ENCODE measurements around the gene KCNJ4.
"Not testable (repeated sequence)": the region's sequence is repeated elsewhere in the genome, so short reads cannot be mapped to it uniquely, and the experiment has no call there.

The KCNJ4 gene

DNA sequence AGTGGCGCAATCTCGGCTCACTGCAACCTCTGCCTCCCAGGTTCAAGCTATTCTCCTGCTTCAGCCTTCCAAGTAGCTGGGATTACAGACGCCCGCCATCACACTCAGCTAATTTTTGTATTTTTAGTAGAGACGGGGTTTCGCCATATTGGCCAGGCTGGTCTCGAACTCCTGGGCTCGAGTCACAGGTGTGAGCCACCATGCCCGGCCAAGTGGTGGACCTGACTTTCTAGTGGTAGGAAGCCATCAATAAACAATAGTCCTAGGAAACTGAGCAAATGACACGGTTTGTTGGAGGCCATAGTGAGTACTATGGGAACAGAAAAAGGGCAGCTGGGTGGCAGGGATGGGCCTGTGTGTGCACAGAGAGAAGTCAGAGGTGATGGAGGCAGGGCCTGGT lies 15.2 kb upstream of the KCNJ4 start:
- DNase-seq (ENCODE audit: low read depth): not testable (repeated sequence)

DNA sequence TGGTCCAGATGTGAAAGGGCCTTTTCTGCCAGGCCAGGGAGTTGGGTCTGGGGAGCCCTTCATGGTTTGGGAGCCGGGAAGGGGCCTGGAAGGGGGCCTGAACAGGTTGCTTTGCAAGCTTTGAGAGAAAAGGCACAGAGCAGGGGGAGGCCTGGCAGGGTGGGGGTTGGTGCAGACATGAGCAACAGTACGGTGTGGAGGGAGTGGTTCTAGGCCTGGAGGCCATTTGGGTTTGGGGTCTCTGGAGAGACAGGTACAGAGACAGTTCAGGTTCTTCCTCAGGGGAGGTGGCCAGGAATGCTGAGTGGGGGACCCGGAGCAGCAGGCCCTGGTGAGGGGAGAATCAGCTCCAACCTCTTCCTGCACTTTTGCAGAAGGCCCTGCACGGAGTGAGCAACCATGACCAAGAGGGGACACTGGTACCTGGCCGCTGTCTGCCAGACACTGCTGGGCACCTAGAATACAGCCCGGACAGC lies 14.3 kb upstream of the KCNJ4 start:
- no peak for DNase-seq (ENCODE audit: low read depth)

DNA sequence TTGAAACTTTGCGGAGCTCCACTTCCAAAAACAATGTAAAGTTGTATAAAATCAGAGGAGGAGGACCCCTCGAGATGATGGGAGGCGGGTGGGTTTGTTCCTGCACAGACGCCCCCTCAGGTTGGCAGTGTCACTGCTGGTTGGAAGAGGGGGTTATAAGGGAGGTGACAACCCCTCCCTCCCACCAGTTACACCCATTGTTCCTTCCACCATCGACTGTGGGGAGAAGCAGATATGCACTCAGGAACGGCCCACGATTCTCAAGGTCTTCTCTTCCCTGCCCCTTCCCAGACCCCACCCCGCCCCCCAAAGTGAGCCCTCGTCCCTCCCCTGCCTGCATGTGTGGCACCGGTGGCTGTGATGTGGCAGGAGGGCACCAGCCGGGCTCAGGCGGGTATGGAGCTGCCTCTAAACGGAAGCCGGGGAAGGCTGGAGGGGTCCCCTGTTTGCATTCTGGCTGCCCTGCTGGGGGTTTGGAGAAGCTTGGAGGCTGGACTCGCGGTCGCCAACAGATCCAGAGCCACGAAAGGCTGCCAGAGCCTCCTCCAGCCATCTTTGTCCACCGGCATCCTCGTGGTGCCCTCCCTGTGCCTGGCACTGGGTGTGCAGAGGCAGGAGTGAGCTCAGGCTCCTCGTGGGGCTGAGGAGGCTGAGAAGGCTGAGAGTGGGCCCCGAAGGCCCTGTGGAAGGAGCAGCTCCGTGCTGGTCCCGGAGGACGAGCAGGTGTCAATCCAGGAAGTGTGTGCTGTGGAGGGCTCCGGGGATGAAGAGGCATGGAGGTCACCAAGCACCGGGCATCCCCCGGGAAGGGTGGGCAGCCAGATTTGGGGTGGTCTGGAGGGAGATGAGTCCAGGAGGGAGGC lies 13.7 kb upstream of the KCNJ4 start:
- DNase-seq (ENCODE audit: low read depth): no peak

GRCh38 chr22:38467904-38468442 lies 13.0 kb upstream of the KCNJ4 start, which contains the start of gene KDELR3:
KDELR3 (plus strand) TSS chr22:38468096; CDS start chr22:38468234, 138 bp downstream.
- peak; percentile 11 for DNase-seq (ENCODE audit: low read depth)

- DNase-seq (ENCODE audit: low read depth): no peak
Observed at GRCh38 chr22:38467438-38467903, 12.5 kb upstream of the KCNJ4 start.

DNA sequence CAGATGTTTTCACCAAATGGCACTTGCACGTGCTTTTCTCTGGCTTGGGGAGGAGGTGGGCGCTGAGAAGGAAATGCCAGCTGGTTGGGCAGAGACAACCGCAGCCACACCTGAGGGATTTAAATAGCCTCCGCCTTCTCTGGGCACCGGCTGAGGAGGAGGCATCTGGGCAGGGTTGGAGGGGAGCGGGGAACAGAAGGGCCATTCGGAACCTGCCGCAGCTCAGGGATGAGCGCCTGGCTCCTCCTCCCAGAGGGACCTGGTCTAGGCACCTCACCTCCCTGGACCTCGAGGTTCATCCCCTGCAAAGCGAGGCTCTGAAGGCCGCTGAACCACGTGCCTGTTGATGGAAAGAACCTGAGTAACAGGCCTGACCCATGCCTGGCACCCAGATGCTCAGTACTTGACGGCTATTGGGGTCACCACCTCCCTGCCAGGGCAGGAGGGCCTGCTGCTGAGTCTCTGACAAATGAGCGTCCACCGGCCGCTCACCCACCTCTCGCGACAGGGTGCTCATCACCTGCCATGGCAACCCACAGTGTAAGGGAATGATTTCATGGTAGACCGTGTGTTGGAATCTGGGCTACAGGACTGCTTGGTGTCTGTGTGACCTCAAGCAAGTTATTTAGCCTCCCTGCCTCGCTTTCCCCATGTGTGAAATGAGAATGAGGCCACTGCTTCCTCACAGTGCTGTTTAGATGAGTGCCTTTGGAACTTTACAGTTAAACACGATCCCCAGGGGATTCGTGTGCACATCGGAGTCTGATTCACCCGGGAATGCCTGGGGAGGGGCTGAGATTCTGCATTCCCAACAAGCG lies 10.9 kb upstream of the KCNJ4 start:
- no peak for DNase-seq (ENCODE audit: low read depth)

DNA sequence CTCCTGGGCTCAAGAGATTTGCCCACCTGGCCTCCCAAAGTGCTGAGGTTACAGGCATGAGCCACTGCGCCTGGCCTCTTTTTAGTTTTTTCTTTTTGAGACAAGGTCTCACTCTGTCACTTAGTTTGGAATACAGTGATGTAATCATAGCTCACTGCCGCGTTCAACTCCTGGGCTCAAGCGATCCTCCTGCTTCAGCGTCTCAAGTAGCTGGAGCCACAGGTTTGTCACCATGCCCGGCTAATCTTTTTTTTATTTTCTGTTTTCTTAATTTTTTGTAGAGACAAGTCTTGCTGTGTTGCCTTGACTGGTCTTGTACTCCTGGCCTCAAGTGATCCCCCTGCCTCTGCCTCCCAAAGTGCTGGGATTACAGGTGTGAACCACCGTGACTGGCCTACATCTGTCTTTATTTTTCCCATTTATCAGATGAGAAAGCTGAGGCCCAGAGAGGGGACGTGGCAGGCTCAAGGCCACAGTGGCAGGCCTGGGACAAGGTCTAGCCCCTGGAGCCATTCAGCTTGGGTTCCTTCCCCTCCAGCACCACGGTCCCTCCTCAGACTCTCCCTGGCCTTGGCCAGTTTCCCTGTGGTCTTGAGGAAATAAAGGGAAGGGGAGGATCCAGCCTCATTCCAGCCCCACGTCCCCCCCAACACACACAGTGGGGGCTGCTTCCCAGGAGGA lies 10.1 kb upstream of the KCNJ4 start:
- DNase-seq (ENCODE audit: low read depth): no peak

DNA sequence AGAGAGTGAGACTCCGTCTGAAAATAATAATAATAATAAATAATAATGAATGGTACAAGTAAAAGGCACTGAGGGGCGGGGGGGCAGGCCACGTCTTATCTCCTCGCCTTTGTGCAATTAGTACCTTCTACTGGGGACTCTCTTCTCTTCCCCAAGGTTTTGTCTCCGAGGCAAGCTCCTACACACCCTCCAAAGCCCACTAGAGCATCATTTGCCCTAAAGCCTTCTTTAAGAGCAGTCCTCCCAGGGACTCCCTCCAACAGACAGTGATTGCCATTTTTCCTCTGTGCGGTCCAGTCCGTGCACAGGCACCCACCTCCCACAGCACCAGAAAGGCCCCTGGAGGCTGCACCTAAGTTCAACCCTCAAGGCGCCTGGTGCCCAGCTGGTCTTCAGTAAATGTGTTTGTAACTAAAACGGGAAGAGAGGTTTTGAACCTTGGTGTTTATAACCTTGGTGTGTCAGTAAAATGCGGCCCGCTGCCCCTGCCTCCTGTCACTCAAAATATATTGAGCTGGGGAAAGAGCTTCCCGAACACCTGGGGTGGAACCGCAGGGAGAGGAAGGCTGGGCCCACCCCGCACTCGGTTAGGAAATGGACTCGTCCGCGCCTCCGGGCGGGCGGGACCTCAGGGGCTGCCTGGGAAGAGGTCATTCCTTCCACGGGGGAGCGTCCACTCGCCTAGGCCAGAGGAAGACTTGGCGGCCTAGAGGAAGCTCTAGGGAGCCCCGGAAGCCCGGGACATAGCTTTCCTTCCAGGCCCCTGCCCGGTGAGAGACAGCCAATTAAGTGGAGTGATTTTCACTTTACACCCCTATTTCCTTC lies 8.2 kb upstream of the KCNJ4 start:
- DNase-seq (ENCODE audit: low read depth): no peak

- DNase-seq (ENCODE audit: low read depth): peak; percentile 6
Observed at GRCh38 chr22:38461414-38462081, 6.5 kb upstream of the KCNJ4 start.

DNA sequence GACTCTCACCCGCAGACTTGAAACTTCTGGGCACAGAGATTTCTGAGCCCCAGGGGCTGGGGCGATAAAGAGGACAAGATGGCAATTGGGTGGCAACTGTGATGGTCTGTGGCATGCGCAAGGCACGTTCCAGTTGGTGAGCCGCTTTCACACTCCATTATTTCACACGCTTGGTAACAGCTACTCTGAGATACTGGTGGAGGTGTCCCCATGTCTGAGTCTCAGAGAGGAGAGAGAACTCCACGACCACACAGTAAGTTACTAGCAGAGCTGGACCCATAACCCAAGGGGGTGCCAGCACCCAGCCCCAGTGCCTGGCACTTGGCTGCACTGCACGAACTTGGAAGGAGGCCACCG lies 6.0 kb upstream of the KCNJ4 start:
- DNase-seq (ENCODE audit: low read depth): no peak

DNA sequence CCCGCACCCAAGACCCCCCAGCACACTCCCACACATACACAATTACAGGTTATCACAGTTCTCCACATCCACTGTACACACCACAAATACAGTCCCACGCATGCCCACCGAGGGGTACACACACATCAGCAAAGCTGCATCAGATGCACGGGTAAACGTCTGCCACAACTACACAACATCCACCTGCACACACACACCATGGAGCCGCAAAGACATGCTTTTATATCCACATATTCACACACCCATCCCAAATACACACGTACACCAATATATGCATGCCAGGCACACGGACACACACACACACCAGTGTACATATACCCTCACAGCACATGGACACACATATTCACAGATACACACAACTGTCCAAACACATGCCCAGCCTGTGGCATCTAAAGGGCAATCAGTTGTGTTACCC lies 5.4 kb upstream of the KCNJ4 start:
- no peak for DNase-seq (ENCODE audit: low read depth)

DNA sequence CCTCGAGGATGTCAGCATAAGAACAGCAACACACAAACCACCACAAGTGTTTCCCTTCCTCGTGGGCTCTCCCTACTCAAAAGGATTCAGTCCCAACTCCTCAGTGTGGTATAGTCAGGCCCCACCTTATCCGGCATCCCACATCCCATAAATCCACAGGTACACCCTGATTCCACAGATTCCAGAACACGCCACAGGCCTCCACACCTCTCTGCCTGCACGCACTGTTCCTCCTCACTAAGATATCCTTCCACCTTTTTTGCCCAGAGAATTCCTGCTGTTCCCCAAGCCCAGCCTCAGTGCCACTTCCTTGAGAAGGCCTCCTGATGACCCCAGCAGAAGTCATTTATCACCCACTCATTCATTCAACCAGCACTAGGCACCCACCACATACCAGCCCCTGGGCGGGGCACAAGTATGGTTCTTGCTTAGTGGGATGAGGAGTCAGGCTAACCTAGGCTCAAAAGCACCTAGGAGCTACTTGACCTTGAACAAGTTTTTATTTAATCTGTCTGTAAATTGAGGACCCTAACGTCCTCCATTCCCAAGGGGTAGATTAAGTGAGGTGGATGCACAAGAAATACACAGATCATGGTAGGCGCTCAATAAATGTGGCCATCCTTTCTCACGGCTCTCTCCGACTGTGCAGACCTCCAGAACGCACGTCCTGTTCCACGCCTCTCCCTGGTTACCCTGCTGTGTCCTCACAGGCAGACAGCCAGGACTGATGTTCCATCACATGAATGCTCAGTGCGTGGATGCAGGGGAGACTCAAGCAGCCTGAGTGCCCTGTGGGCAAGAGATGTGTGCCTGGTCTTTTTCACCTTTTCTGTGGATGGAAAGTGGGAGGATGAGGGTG lies 2.1 kb upstream of the KCNJ4 start:
- no peak for DNase-seq (ENCODE audit: low read depth)

DNA sequence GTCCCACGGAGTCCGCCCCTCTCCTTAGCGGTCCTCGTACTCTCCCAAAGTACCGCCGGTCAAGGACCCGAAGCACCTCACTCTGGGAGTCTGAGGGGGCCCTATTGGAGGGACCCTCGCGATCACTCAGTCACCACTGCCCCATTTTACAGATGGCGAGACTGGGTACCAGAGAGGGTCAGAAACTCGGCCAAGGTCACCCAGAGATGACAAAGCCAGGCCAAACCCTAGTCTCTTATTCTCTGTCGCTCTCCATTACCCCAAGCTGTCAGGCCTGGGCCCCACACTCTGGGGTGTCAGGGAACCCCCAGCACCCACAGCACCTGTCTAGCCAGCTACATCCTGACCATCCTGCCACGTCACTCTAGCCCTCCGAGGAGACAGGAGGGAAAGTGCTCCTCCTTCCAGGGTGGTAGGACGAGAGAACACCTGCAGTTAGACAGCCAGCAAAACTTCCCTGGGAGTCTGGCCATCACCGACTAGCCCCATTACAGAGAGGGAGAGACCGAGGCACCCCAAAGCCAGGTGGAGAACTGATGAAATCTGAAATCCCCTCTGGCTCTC lies 1.4 kb upstream of the KCNJ4 start:
- no peak for DNase-seq (ENCODE audit: low read depth)

DNA sequence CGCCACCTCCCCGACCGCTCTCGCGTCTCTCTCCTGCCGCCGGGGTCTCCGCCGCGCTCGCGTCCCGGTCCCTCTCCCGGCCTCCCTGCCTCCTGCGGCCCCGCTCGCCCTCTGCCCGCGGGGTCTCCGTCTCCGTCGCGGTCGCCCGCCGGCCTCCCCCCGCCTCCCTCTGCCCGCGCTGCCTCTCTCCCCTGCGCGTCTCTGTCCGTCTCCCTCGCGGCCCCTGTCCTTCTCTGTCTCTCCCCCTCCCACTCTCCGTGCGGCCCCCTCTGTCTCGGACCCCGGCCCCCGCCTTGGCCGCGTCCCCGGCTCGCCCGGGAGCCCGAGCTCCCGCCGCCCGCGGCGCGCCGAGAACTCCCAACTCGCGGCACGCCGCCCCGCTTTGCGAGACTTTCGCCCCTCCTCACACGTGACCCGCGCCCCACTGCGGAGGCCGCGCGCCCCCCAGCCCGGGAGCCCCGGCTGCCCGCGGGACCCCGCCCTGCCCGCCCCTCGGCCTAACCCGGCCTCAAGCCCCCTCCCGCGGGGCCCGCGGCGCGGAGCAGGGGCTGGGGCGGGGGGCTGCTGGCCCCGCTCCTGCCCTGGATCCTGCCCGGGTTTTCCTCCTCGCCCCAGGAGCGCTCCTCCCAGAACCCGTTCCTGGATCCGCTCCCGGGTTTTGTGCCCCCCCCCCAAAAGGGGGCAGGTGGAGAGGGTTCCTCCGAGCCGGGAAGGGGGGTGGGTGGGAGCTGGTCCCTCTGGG lies 702 bp upstream of the KCNJ4 start:
- no peak for DNase-seq (ENCODE audit: low read depth)

- no peak for DNase-seq (ENCODE audit: low read depth)
Observed at GRCh38 chr22:38454353-38455075, 485 bp downstream of the KCNJ4 start.

DNA sequence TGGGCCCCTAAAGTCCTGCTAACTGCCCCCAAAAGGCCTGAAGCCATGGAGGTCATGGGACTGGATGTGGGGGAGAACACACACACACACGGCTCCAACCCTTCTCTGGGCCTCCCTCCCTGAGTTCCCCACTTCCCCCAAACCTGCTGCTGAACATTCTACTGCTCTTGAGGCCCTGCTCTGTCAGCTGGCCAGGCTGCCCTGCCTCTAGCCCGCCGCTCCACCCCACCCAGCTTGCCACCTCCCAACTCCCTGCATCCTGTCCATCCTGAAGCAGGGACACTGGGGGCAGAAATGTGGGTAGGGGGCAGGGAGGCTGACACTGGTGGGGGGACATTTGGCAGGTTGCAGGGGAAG lies 1.0 kb downstream of the KCNJ4 start:
- no peak for DNase-seq (ENCODE audit: low read depth)

DNA sequence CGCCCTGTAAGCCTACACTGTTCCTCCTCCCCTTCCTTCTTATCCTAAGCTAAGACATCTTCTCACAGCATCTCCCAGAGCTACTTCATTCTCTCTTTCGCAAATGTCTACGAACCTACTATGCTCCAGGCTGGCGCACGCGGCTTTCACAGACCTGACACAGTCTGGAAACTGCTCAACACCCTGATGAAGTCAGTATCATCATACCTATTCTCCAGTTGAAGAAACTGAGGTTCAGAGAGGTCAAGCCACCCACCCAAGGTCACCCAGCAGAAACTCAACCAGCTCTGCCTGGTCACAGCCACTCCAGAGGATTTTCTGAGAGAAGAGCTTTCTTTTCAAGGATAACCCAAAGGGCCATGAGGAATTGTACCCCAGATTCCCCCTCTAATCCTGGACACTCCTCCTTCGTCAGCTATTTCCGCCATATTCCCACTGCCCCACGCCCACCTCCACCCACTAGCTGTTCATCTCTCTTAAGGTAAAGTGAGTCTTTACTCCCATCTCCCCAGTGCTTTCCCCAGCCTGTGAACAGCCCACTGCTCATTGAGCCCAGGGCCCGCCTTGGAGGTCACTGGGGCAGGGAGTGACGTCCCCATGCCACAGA lies 1.8 kb downstream of the KCNJ4 start:
- DNase-seq (ENCODE audit: low read depth): no peak

Measured in activated T-helper 1 cell treated with Interleukin-2 at 50 U/mL for 16 hours (primary cell).